Measurements from ENCODE around the gene SRGAP1.

Gene SRGAP1

DNA sequence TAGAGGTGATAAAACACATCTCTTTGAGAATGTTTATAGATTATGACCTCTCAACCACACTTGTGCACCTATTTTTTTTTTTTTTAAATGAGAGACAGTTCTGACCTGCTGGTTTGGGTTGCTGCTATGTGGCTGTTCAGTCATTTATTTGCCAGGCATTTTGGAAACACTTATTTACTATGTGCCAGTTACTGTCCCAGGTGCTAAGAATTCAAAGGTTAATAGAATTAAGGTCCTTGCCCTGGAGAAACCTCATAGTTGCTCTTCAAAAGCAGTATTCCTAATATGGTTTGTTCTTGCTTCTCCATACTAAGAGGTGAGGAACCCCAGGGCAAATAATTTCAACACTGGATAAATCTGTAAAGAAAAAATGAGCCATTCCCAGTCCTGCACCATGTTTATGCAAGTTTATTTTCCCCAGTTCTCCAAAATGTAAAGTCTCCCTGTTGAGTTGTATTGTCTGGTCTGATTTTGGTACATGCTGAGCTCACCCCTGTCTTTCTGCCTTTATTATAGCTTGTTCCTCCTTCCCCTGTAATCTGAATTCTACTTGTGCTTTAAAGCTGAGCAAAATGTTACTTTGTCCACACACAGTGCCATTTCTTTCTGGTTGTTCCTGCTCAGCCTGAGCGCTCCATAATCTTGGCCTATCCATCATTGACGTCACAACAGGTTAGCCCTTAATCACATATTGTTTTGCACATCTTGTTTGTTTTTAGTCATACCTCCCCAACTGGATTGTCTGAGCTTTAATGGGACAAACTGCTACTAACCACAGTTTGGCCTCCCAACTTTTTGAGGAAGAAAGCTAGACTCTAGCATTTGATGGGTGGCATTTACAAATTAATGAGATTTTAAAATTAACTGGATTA is 56.7 kb downstream of the SRGAP1 start:
- no peak for DNase-seq (ENCODE audit: low read depth in 2 of 2)
- TF ChIP-seq, protein P1, sequence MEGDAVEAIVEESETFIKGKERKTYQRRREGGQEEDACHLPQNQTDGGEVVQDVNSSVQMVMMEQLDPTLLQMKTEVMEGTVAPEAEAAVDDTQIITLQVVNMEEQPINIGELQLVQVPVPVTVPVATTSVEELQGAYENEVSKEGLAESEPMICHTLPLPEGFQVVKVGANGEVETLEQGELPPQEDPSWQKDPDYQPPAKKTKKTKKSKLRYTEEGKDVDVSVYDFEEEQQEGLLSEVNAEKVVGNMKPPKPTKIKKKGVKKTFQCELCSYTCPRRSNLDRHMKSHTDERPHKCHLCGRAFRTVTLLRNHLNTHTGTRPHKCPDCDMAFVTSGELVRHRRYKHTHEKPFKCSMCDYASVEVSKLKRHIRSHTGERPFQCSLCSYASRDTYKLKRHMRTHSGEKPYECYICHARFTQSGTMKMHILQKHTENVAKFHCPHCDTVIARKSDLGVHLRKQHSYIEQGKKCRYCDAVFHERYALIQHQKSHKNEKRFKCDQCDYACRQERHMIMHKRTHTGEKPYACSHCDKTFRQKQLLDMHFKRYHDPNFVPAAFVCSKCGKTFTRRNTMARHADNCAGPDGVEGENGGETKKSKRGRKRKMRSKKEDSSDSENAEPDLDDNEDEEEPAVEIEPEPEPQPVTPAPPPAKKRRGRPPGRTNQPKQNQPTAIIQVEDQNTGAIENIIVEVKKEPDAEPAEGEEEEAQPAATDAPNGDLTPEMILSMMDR (IDR thresholded peaks at IDR 0.05; ENCODE audit: low read depth, low read length), result no peak
- H3K4me3 ChIP-seq (replicated peaks in 1 of 2; ENCODE audit: low read depth in 2 of 2, low read length in 2 of 2), result no peak overlapping the region

DNA sequence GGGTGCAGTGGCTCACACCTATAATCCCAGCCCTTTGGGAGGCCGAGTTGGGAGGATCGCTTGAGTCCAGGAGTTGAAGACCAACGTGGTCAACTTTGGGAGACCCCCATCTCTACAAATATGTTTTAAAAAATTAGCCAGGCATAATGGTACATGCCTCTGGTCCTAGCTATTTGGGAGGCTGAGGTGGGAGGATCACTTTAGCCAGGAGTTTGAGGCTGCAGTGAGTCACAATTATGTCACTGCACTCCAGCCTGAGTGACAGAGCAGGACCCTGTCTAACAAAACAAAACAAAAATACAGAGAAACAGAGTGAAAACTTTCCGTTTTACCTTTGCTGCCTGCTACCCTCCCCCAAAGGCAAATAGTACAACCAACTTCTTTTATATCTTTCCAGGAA is 60.2 kb downstream of the SRGAP1 start:
- TF ChIP-seq, protein P1 (IDR thresholded peaks at IDR 0.05; ENCODE audit: low read depth, low read length), result no peak
- no peak overlapping the region for H3K4me3 ChIP-seq (replicated peaks in 1 of 2; ENCODE audit: low read depth in 2 of 2, low read length in 2 of 2)
- no peak for DNase-seq (ENCODE audit: low read depth in 2 of 2)

DNA sequence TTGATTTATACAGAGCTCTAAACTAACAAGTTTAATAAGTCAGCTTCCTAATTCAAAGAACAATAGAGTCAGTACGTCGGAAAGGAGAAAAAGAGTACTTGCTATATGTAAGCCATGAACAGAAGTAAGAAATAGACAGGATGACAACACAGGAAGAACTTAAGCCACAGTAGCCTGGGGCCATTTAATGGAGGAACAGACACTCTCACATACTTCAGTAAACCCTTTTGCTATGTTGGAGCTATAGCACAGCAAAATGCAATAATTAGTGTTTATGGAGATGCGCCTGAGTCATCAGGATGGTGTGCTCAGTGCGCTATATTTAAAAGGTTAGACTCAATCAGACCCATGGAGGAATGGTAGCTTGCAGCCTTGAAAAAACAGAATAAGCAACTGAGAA is 61.0 kb downstream of the SRGAP1 start:
- no peak overlapping the region for H3K4me3 ChIP-seq (replicated peaks in 1 of 2; ENCODE audit: low read depth in 2 of 2, low read length in 2 of 2)
- no peak for DNase-seq (ENCODE audit: low read depth in 2 of 2)
- TF ChIP-seq, protein P1 (IDR thresholded peaks at IDR 0.05; ENCODE audit: low read depth, low read length), result no peak

DNA sequence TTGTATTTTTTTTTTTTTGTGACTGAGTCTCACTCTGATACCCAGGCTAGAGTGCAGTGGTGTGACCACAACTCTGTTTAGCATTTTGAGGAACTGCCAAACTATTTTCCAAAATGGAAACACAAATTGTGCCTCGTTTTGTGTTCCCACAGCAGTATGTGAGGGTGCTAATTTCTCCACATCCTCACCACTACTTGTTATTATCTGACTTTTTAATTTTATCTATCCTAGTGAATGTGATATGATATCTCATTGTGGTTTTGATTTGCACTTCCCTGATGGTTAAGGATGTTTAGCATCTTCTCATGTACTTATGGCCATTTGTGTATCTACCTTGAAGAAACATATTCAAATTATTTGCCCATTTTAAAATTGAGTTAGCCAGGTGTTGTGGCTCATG is 62.4 kb downstream of the SRGAP1 start:
- DNase-seq (ENCODE audit: low read depth in 2 of 2), result no peak
- TF ChIP-seq, protein P1 (IDR thresholded peaks at IDR 0.05; ENCODE audit: low read depth, low read length), result no peak
- H3K4me3 ChIP-seq (replicated peaks in 1 of 2; ENCODE audit: low read depth in 2 of 2, low read length in 2 of 2), result no peak overlapping the region

DNA sequence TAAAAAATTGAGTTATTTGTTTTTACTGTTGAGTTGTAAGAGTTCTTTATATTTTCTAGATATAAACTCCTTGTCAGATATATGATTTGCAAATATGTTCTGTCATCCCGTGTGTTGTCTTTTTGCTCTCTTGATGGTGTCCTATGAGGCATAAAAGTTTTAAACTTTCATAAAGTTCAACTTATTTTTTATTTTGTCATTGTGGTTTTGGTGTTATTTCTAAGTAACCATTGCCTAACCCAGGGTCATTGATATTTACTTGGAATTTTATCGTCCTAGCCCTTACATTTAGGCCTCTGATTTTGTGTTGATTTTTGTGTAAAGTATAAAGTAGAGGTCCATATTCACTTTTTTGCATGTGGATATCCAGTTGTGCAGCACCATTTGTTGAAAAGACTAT is 63.1 kb downstream of the SRGAP1 start:
- TF ChIP-seq, protein P1 (IDR thresholded peaks at IDR 0.05; ENCODE audit: low read depth, low read length), result no peak
- H3K4me3 ChIP-seq (replicated peaks in 1 of 2; ENCODE audit: low read depth in 2 of 2, low read length in 2 of 2), result no peak overlapping the region
- no peak for DNase-seq (ENCODE audit: low read depth in 2 of 2)

DNA sequence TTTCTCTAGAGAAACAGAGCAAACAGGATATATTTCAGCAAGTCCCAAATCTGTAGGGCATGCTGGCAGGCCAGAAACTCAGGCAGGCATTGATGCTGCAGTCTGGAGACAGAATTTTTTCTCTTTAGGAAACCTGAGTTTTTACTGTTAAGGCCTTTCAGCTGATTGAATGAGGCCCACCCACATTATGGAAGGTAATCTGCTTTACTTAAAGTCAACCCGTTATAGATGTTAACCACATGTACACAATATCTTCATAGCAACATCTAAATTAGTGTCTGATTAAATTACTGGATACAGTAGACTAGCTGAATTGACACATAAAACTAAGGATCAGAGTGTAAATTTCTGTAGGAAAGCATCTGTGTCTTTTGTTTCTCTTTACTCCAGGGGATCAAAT is 65.2 kb downstream of the SRGAP1 start:
- H3K4me3 ChIP-seq (replicated peaks in 1 of 2; ENCODE audit: low read depth in 2 of 2, low read length in 2 of 2), result no peak overlapping the region
- no peak for DNase-seq (ENCODE audit: low read depth in 2 of 2)
- TF ChIP-seq, protein P1 (IDR thresholded peaks at IDR 0.05; ENCODE audit: low read depth, low read length), result no peak
